Thoracic aorta endothelial cell (primary cell): ENCODE results near the gene AXDND1. TPM values are rescaled to one million over a fixed set of nuclear protein-coding genes. Genes with fewer than 3 reads are reported as not detected.

Source experiments
- small RNA-seq: library from RNA; depleted of rRNA; stranded (forward); fragments of <200 nt; gene quantifications from one replicate; pipeline ENCODE3, GENCODE V24; 2012
- total RNA-seq: library from RNA; depleted of rRNA; stranded (reverse); fragments of >200 nt; gene quantifications from 2 replicates; pipeline ENCODE4 v1.2.3, GENCODE V29; 2012

AXDND1 gene, protein sequence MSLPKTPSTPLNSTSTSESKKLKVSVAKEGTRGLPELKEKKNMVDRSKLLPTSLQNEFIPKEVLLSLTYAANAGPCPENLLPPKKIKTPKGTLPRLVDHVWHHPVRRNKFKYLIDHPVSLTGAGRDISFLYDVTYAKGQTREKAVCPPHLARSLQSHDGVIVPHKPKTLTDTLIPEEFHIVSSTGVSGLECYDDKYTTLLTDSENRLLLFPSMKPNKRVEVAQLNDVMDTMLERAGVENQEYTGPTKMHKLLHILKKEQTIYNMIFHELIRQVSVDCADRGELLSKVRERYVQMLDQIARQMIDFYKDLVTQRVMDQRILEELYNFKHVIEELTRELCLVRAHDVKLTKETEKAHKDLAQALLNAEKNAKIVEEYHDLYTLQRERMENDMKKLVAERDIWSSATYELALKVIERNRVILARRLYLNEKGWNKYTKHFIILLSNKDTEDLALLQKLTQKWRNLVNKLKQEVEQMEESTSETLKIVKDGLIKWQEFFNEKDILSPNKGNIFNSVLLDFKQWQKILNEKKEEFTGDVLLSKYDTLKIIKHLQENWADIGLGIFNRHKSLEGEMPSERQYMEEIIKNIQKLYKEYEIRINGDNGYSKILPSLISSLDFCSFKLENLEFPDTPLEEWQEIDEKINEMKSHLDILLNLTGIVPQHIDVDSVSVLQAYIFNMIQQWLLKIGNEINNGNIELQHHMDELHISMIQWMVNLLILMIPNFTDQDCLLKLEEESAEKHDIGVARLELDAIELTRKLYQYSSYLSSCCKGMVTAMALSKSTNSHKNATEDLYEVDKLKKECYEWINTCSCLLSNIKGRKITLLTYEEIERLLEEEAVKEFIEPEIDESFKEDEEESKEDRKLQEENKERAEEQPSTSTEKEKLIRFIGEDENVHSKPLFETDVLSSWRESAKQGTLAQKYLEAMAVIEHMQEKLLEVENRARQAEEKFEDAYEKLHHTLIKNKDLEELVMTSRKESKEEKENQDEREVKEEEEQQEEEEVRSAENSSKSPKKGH
- total RNA-seq = 0.13 TPM in 1 of 2 replicates, not detected in the other

DNA sequence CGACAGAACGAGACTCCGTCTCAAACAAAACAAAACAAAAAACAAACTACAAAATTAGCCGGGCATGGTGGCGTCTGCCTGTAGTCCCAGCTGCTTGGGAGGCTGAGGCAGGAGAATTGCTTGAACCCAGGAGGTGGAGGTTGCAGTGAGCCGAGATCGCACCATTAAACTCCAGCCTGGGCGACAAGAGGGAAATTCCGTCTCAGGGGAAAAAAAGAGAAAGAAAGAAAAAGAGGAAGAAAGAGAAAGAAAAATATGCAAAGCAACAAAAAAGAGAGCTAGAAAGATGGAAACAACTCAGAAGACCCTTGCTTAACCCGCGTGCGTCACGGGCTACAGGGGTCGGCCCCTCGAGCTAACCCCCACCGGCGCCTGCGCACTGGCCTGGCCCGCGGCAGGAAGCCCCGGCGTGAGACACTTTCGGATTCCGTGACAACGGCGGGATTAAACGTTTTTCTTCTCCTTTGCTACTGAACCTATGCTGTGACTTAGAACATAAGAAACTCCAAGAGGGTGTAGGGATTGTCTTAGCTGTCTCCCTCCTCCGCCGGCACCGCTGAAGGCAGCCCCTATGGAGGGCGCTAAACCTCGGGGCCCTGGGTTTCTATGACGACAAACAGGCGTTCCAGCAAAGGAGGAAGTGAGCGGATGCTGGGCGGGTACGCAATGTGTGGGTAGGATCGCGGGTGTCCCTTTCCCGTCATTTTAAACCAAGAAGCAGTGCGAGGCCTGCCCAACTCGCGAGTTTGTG is at the start of gene AXDND1:
Gene AXDND1 (plus strand): TSS at position 630 of the 751 bp plus-strand sequence. CDS start 539 bp downstream, outside the sequence.

DNA sequence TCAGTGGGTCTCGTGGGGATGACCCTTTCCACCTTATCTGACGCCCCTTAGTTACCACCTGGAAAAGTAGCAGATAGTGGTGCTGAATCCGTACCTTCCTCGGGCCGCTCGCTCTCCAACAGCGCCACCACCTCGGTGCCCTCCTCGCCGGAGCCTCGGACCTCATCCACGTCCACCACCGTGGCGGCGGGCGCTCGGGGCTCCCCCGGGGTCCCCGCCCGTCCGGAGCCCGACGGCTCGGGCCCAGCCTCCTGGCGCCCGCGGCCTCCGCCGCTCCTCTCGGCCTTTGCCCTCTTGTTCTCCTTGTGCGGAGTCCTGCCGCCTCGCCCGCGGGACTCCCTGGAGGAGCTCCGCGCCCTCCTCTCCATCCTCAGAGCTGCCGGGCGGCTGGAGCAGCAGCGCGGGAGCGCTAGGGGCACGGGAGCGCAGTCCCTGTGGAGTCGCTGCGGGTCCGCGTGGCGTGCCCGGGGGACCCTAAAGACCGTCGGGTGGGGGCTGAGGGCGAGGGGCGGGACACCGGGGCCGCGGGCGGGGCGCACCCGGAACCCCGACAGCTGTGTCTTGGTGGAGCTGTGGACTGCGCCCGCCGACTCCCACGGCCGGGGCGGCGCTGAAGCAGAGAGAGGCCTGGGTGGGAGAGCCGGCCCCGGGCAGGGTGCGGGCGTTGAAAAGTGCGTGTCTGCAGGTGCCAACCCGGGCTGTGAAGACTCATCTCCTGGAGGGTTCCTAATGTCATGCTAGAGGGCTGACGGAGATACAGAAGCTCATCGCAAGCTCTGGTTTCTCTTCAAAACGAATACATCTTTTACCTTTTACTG is 209.9 kb downstream of the AXDND1 start, which contains the start of gene NPHS2:
Gene NPHS2 (minus strand): TSS at position 452 of the 818 bp plus-strand sequence. CDS start 84 bp downstream, at position 368.

DNA sequence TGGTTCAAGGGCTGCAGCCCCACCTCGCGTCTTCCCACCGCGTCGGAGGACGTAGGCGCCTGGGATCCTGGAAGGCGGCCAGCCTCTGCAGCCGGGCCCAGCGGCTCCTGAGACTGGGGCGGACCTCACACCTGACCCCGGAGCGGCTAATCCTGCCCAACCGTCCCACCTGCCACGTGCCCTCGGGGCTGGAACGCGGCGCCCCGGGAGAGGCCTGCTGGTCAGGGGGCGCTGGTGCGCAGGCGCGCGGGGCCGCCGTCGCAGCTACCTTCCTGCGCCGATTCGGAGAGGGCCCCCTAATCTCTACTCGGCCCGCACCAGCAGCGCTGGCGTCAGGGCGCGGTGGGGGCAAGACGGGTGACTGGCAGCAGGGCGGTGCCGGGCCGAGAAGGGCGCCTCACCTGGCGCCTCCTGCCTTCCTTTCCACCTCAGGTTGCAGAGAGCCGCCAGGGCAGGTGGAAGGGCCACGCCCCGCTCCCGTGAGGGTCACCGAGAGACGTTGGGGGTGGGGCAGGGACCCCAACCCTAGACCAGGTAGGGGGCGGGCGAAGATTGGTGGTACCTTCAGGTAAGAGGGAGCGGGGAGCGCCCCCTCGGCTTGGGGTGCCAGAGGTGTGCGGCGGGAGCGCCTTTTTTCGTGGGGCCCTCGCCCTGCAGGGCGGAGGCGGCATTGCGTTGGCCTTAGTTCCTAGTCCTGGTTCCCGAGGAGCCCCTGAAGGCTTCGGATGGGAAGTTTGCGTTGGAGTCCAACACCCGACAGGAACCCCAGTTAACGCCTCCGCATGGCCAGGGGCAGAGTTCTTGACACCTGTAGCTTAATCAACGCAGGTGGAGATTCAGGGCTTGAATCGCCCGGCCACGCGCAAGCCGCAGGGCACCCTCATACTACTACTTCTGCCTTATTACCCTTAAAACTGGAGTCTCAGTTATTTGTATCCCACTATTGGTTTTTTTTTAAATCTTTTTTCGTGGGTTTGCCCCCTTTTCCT is 226.1 kb downstream of the AXDND1 start, which contains the start of gene TDRD5:
Gene TDRD5 (plus strand): TSS at position 241 of the 989 bp plus-strand sequence. CDS start 784 bp downstream, outside the sequence.

Small RNA genes within 50 kb of the gene (small RNA-seq; reads per million reads assigned to genes)
- gene MEF2AP1 (not detected), gene RNU5F-2P (not detected)

Other genes starting within 250 kb of the AXDND1 start
- 176 and 182 TPM in 2 replicates for gene ABL2, start 136.3 kb upstream of the AXDND1 start, total RNA-seq
- gene SOAT1, start 72.2 kb upstream of the AXDND1 start, total RNA-seq = 28.1 and 44.8 TPM in 2 replicates
- gene NPHS2, start 210.0 kb downstream of the AXDND1 start, total RNA-seq = not detected in 2 replicates
- not detected in 2 replicates for gene TDRD5, start 225.9 kb downstream of the AXDND1 start, total RNA-seq